DMS53 (cell line): Measurements from ENCODE around the gene GON4L.
"Not testable (repeated sequence)": the region's sequence is repeated elsewhere in the genome, so short reads cannot be mapped to it uniquely, and the experiment has no call there.

Experiments used
- DNase-seq: peaks from one replicate; lab custom pipeline; 2025; lab: John Stamatoyannopoulos, UW

Gene GON4L

DNA sequence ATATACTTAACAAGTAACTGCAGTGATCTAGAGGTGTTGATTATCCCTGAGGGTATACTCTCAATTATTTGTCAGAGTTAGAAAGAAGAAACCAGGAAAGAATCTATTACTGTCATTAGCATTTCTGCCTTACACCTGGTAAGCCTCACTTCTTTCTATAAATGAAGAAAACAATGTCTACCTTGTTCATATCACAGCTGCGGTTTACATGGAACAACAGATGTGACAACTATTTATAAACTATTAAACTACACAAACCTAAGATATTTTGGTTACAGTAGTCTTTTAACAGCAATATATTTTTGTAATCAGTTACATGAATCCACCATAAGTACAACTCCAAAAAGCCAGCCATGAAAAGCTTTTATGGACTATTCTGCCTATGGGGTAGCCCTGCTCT, 40.7 kb downstream of the GON4L start:
- no peak for DNase-seq

DNA sequence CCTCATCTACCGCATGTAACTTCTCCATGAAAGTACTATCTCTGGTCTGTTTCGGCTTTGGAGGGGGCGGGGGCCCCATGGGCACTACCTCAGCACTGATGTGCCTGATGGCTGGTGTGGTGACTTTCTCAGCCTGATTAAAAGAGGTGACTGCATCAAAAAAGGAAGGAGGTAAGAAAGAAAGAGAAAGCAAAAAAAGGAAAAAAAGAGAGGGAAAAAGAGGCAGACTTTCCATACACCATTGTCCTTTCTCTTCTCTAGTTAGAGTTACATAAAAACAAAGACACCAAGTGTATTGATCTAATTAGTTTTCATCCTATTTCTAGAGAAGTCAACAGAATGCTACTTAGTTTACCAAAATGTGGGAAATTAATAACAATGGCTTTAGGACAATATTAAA, 43.3 kb downstream of the GON4L start:
- DNase-seq: no peak

DNA sequence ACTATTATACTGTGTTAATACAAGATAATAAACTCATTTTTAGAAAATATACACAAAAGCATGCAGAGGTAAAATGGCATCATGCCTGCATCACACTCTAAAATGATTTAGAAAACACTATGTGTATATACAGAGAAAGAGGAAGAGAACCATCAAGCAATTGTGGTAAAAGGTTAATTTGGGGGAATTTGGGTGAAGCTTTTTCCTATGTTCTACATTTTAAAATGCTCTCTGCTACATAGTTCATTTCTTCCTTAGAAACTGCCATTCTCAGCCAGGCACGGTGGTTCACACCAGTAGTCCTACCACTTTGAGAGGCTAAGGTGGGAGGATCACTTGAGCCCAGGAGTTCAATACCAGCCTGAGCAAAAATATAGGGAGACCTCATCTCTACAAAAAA, 44.1 kb downstream of the GON4L start:
- DNase-seq: no peak

DNA sequence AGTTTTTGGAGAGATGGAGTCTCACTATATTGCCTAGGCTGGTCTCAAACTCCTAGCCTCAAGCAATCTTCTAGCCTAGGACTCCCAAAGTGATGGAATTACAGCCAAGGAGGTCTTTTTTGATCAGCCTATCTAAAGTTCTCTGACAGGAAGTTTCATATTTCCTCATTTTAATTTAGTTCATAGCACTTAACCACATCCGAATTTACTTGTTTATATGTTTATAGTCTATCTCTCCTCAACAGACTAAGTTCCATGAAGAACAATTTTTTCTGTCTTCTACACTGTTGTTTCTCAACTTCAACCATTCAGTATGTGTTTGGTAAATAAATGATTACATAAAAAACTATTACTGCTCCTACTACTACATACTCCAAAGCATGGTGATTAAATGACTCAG, 47.9 kb downstream of the GON4L start:
- no peak for DNase-seq

DNA sequence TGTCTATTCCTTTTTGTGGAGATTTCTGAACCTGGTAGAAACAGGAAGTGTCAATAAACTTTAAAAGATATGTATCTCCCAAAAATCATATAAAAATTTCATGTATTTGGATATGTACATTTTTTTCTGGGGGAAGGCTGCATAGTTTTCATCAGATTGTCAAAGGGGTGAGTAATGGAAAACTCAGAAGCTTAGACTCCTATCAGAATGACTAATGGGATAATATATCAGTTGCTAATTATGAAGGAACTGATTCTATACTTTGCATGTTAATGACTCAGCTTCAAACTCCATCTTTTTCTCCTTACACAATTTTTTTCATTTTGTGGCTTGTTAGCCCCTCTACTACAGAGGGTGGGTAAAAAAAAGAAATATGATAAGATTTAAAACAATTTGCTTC, 55.9 kb downstream of the GON4L start:
- DNase-seq: no peak

DNA sequence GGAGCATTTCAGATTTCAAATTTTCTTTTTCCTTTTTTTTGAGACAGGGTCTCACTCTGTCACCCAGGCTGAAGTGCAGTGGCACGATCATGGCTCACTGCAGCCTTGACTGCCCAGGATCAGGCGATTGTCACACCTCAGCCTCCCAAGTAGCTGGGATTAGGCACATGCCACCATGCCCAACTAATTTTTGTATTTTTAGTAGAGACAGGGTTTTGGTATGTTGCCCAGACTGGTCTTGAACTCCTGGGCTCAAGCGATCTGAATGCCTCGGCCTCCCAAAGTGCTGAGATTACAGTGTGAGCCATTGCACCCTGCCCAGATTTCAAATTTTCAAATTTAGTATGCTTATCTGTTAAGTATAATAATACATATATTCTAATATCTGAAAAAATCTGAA, 61.4 kb downstream of the GON4L start:
- not testable (repeated sequence) for DNase-seq

DNA sequence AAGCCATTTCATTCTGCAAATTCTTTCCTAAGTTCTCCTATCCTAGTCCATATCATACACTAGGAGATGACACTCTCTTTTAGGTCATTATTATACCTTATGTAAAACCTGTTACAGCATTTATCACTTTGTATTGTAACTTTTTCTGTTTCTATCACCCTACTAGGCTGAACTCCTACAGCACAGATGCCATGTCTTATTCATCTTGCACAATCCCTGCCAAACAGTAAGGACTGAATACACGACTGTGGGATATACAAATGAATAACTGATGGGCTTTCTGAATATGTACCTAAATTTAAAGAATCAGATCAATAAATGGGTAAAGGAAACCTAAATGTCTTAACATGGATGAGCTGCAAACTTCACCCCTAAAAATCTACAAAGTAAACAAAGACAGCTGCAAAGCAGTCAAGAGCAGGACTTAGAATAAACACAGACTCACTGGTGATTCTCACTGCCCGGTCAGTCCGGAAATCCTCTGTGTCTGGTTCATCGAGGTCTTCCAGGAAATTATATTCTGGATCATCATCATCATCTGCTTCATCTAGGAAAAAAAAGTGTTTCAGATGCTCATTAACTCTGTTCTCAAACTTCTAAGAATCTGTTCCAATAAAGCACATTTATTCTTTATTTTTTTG, 62.3 kb downstream of the GON4L start:
- peak; percentile 80 for DNase-seq

DNA sequence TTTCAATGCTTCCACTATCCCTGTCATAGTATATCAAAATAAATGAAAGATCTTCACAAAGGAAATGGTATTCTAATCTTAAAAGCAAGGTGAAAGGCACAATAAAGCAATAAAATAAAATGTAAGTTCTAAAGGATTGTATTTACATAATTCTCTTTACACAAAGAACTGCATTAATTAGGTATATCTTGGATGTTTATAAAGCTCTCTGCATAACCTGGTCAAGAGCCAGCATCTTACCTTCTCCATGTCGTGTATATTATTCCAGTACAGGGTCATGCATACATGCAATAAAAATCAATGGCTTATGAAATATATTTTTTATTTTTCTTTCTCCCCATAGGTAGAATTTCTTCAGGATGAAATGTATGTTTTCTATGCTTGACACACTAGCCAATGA, 63.8 kb downstream of the GON4L start:
- DNase-seq: no peak

DNA sequence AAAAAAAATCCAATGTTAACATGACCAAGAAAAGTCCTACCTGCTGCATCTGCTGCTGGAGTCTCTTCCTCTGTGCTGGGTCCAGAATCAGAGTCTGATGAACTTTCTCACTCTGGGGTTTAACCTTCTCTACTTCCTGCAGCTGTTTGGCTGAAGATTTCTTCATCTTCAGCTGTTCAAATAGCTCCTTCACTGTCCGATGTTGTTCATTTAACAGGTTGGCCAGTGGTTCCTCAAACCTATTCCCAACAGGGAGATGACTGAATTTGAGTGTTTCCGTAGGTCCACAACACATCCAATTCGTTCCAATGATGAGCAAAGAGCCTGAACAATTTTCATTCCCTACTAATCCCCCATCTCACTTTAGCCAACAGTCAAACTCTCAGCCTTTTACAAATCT, 79.4 kb downstream of the GON4L start:
- no peak for DNase-seq

DNA sequence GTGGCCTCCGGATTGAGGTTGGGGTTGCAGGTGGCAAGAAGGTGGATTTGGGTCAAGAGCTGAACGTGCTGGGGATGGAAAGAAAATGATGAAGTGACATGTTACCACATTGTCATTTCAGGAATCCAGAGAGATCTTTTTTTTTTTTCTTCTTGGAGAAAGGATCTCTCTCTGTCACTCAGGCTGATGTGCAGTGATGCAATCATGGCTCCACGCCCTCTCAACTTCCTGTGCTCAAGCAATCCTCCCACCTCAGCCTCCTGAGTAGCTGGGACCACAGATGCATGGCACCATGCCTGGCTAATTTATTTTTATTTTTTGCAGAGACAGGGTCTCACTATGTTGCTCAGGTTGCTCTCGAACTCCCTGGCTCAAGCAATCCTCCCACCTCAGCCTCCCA, 80.6 kb downstream of the GON4L start:
- DNase-seq: no peak

DNA sequence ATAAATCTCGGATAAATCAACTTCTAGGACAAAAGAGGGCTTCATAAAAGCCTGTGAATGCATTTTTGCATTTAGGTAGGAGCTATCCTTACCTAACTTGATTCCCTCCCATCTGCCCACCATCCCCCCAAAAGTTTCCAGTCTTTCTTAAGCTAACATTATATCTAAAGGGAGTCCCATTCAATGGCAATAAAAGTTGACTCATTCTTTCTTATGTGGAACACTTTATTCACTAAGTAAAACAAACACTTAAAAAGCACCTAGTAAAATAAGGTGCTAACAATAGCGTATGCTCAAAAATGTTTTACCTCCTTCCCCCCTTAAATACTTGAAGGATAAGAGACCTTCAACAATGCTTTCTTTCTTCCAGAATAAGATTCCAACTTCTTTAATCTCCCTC, 83.8 kb downstream of the GON4L start:
- peak; percentile 7 for DNase-seq

DNA sequence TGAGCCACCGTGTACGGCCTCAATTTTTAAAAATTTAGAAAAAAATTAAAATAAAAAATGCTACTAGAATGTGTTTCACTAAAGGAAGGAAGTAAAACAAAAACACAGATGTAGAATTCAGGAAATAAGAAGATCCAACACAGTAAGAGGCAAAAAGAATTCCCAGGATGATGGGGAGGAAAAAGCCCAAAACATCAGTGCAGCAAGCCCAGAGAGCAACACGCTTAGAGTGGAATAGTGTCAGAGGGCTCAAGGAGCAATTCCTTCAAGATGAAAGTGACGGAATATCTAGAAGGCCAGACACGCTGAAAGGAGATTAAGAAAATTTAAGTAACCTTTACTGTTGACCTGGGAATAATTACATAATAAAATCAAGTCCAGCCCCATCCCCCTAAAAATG, 87.8 kb downstream of the GON4L start:
- DNase-seq: no peak

DNA sequence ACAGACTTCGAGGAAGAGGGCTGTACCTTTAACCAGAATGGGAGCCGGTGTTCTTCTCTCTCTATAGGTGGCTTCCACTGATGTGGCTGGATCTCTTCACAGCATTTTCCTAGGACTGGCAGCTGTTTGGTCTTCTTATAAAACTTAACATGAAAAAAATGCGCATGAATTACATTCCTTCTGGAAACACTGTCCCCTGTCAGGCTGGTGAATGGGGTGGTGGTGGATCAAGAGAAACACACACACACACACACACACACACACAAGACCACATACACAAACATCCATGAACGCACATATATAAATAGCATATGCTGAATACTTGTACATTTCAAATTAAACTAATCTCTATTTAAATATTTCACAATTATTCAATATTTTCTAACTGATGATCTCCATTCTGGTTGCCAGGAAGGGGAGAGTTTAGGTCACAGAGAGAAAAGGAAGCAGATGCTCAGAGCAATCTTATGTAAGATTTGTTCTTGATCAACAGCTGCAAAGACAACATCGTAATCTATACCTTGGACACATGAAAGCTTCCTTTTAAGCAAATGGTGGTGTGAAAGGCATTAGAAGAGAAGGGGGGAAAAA, 89.5 kb downstream of the GON4L start:
- not testable (repeated sequence) for DNase-seq

DNA sequence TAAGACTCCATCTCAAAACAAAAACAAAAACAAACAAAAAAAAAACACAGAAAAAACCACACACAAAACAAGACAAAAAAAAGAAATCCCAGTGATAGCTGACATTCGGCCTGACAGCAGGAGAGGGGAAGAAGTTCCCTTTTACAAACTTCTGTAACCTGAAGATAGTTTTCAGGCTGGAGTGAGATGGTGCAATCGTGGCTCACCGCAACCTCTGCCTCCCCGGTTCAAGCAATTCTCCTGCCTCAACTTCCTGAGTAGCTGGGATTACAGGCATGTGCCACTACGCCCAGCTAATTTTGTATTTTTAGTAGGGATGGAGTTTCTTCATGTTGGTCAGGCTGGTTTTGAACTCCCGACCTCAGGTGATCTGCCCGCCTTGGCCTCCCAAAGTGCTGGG, 93.0 kb downstream of the GON4L start:
- not testable (repeated sequence) for DNase-seq

DNA sequence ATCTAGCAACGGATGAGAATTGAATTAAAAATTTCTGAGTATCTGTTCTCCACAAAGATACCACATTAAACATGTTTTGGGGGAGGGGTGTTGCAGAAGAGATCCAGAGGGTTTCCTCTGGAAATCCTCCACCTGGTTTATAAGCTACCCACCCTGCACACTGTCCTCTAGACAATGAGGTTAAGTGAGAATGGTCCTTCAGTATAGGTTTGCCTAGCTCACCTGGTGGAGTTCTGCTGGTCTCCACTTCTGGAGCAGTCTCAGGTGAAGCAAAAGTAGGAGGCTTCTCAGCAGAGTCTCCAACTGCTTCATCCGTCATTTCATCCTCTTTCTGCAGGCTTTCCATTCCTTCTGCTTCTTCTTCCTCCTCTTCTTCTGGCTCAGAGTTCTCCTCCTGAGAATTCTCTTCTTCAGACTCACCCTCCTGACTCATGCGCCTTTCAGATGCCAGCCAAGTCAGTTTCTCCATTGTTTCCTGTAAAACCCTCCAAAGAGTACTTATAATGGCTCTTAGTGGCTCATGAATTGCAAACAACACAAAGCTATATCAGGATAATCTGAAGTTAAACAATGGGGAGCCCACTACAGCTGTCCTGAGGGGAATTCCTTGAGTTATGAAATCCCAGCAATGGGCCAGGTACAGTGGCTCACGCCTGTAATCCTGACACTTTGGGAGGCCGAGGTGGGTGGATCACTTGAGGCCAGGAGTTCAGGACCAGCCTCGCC, 93.8 kb downstream of the GON4L start:
- peak; percentile 54 for DNase-seq

DNA sequence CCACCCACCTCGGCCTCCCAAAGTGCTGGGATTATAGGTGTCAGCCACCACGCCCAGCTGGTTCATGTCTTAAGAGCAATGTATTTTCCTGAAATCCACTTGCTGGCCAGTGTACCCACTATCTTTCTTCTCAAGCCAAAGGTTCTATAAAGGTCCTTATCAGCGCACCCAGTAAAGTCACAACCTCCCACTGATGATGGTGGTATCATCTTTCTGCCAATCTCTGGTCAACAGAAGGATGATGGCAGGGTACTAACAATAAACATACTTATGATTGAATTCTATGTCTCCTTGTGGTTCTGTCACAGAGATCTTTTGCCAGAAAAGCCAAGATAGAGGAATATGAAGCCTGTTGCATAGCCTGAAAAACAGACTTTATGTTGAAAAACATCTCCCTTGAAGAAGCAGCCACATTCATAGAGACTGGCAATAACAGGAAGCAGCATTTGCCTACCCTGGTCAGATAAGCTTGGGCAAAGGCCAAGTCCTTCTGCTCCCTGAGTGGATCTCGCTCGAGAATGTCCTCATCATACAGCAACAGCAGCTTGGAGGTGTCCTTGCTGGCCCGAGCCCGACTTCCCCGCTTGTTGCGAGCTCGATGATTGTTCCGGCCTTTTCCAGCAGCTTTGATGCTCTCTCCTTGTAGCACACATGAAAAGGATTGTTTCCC, 95.1 kb downstream of the GON4L start:
- DNase-seq: no peak

DNA sequence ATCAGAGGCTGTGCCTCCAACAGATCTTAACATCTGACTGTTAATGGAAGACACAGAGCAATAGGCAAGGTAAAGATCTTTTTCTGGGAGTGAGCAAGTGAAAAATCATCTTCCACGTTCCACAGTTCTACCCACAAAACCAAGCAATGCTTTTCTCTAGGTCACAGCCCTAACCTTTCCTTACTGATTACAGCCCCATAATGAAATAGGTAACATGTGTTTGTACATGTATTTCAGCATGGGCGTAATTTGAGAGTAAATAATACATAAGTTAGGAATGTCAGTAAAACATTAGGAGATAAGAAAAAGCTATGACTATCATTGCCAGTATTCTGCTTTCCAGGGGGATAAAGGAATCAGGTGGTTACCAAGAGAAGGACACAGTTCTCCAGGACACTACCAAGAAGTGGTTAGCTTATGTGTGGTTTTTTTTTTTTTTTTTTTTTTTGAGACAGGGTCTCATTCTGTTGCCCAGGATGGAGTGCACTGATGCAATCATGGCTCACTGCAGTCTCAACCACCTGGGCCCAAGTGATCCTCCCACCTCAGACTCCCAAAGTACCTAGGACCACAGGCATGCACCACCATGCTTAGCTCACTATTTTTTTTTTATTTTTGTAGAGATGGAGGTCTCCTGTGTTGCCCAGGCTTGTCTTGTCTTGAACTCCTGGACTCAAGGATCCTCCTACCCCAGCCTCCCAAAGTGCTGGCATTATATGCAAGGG, 96.1 kb downstream of the GON4L start:
- no peak for DNase-seq

DNA sequence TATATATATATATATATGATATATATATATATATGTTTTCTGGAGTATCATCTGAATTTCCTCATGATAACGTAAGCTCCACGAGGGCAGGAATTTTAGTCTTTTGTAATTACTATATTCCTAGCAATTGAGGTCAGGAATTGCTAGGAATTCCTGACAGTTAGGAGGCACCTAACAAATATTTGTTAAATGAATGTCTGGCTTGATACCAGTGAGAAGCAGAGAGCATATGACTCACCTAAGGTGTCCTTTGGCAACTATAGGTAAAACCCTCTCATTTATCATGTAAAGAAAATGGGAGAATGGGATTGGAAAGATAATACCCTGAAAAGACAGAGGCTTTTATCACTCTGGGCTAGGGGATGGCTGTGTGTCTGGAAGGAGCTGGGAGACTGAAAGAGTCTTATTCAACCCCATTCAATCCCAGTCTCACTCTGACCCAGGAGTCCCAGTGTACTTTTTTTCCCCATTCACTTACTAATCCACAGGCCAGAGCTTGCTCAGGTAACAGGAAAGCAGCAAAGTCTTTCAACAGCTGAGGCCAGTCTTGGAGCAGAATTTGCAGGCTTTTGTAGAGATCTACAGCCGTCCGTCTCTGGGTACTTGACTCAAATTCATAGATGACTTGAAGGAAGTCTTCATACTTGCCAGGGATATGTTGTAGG, 96.9 kb downstream of the GON4L start:
- no peak for DNase-seq

DNA sequence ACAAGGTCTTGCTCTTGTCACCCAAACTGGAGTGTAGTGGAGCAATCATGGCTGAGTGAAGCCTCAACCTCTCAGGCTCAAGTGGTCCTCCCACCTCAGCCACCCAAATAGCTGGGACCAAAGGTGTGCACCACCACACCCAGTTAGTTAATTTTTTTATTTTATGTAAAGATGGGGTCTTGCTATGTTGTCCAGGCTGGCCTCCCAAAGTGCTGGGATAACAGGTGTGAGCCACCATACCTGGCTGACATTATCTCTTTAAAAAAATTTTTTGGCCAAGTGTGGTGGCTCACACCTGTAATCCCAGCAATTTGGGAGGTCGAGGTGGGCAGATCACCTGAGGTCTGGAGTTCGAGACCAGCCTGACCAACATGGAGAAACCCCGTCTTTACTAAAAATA, 98.0 kb downstream of the GON4L start:
- DNase-seq: not testable (repeated sequence)

DNA sequence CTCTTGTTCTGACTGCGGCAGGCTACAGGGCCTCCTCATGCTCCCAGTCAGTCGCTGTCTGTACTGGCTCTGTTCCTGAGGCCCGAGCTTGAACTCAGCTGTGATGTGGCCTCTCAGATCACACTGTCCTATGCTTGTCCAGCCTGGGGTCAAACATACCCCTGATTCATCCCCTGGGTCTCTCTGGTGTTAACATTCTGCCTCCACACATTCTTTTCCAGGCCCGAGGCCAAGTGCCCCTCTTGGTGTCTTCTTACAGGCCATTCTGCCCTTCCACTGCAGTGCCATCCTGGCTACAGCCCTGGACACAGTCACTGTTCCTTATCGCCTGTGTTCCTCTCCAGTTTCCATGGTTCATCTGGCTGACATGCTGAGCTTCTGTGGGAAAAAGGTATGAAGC, 108.9 kb downstream of the GON4L start:
- not testable (repeated sequence) for DNase-seq

DNA sequence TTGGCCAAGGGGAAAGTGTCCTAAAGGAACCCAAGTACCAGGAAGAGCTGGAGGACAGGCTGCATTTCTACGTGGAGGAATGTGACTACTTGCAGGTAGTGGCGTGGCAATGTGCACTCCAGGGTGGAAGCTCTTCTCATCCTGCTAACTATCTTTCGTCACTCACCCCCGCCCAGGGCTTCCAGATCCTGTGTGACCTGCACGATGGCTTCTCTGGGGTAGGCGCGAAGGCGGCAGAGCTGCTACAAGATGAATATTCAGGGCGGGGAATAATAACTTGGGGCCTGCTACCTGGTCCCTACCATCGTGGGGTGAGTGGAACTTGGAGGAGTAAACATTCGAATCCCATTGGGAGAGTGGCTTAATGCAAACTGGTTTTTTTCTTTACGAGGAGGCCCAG, 109.4 kb downstream of the GON4L start:
- not testable (repeated sequence) for DNase-seq
